ENCODE results near the gene GRWD1. TPM values are rescaled to one million over a fixed set of nuclear protein-coding genes. Genes with fewer than 3 reads are reported as not detected.

GRWD1 gene
- total RNA-seq, 2 donors from 2014 or later, result 17.5 to 38.3 TPM

DNA sequence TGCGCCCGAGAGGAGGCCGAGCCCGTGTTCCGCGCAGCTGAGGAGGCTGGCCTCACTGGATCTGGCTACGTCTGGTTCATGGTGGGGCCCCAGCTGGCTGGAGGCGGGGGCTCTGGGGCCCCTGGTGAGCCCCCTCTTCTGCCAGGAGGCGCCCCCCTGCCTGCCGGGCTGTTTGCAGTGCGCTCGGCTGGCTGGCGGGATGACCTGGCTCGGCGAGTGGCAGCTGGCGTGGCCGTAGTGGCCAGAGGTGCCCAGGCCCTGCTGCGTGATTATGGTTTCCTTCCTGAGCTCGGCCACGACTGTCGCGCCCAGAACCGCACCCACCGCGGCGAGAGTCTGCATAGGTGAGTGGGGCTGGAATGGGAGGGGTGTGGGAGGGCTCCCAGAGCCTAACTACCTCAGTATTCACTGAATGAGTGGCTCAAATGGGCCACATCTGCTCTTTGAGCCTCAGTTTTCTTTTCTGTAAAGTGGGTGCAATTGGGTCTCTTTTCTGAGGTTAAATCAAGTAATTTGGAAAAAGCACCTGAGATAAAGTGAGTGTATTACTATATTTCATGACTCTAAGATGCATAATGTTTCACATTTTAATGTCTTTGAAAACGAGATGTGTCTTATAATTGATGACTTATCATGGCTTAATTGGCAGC lies 40.6 kb upstream of the GRWD1 start:
- no peak overlapping the region for H3K27ac ChIP-seq
- no peaks in the 10 kb centered on the region for H3K27me3 ChIP-seq (replicated peaks; ENCODE audit: insufficient read depth)
- no peak for TF ChIP-seq CTCF (IDR thresholded peaks at IDR 0.05)
- H3K4me1 ChIP-seq (ENCODE audit: control insufficient read depth in 1 of 2, low read depth in 2 of 2), result no peaks in the 10 kb centered on the region
- H3K9me3 ChIP-seq, result no peaks in the 10 kb centered on the region
- H3K36me3 ChIP-seq, result no peaks in the 10 kb centered on the region
- no peak overlapping the region for H3K4me3 ChIP-seq
- ATAC-seq (ENCODE audit: insufficient number of reproducible peaks, low FRiP score, low read depth) (no peak), DNase-seq (ENCODE audit: low spot score) (no peak)

- Histone ChIP-seq H3K9me3 (no peaks in the 10 kb centered on the region), H3K36me3 (no peaks in the 10 kb centered on the region), H3K4me1 (ENCODE audit: control insufficient read depth in 1 of 2, low read depth in 2 of 2) (no peaks in the 10 kb centered on the region), H3K4me3 (no peak overlapping the region), H3K27ac (no peak overlapping the region), H3K27me3 (replicated peaks; ENCODE audit: insufficient read depth) (no peaks in the 10 kb centered on the region)
- DNase-seq (ENCODE audit: low spot score) (no peak), ATAC-seq (ENCODE audit: insufficient number of reproducible peaks, low FRiP score, low read depth) (no peak)
- no peak for TF ChIP-seq CTCF (IDR thresholded peaks at IDR 0.05)
These were observed 39.9 kb upstream of the GRWD1 start for GRCh38 chr19:48405850-48406249.

DNA sequence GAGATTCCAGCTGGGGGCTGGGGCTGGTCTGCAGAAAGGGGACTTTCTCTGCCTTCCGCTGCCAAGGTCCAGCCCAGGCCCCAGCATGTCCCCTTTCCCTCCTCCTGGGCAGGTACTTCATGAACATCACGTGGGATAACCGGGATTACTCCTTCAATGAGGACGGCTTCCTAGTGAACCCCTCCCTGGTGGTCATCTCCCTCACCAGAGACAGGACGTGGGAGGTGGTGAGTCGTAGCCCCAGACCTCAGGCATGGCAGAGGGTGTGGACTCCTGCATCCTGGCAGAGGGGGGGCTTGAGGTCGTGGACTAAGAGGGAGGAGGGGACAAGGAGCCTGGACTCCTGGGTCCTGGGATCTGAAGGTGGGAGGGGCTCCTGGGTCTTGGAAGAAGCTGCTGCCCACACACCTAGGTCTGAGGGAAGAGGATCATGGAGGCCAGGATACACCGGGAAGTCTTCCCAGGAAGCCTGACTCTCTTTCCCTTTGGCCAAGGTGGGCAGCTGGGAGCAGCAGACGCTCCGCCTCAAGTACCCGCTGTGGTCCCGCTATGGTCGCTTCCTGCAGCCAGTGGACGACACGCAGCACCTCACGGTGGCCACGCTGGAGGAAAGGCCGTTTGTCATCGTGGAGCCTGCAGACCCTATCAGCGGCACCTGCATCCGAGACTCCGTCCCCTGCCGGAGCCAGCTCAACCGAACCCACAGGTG lies 31.8 kb upstream of the GRWD1 start:
- no peak for DNase-seq (ENCODE audit: low spot score)
- peaks cover 4% of the 10 kb centered on the region for H3K27me3 ChIP-seq (replicated peaks; ENCODE audit: insufficient read depth)

GRCh38 chr19:48415395-48415794 lies 30.4 kb upstream of the GRWD1 start:
- ATAC-seq (ENCODE audit: insufficient number of reproducible peaks, low FRiP score, low read depth) (no peak), DNase-seq (ENCODE audit: low spot score) (no peak)
- no peaks in the 10 kb centered on the region for H3K36me3 ChIP-seq
- TF ChIP-seq CTCF (IDR thresholded peaks at IDR 0.05), result no peak
- H3K4me1 ChIP-seq (ENCODE audit: control insufficient read depth in 1 of 2, low read depth in 2 of 2), result peaks cover 0 to 6% of the 10 kb centered on the region in 2 donors
- H3K27me3 ChIP-seq (replicated peaks; ENCODE audit: insufficient read depth), result peaks cover 4% of the 10 kb centered on the region
- no peaks in the 10 kb centered on the region for H3K9me3 ChIP-seq
- H3K4me3 ChIP-seq, result peak overlapping the region; percentile 61
- no peak overlapping the region for H3K27ac ChIP-seq

More for the DNA sequence above, 31.8 kb upstream of the GRWD1 start:
- Histone ChIP-seq H3K27ac (no peak overlapping the region), H3K4me1 (ENCODE audit: control insufficient read depth in 1 of 2, low read depth in 2 of 2) (peaks cover 0 to 6% of the 10 kb centered on the region in 2 donors), H3K9me3 (no peaks in the 10 kb centered on the region), H3K4me3 (no peak overlapping the region), H3K36me3 (no peaks in the 10 kb centered on the region)
- no peak for TF ChIP-seq CTCF (IDR thresholded peaks at IDR 0.05)
- no peak for ATAC-seq (ENCODE audit: insufficient number of reproducible peaks, low FRiP score, low read depth)

- H3K27me3 ChIP-seq (replicated peaks; ENCODE audit: insufficient read depth), result peaks cover 4% of the 10 kb centered on the region
- DNase-seq (ENCODE audit: low spot score), result no peak
- peak overlapping the region; percentile 61 for H3K4me3 ChIP-seq
- no peak overlapping the region for H3K27ac ChIP-seq
- H3K36me3 ChIP-seq, result no peaks in the 10 kb centered on the region
- no peak for TF ChIP-seq CTCF (IDR thresholded peaks at IDR 0.05)
- no peaks in the 10 kb centered on the region for H3K9me3 ChIP-seq
- ATAC-seq (ENCODE audit: insufficient number of reproducible peaks, low FRiP score, low read depth), result no peak
- H3K4me1 ChIP-seq (ENCODE audit: control insufficient read depth in 1 of 2, low read depth in 2 of 2), result peaks cover 0 to 6% of the 10 kb centered on the region in 2 donors
These were observed 30.0 kb upstream of the GRWD1 start for GRCh38 chr19:48415806-48416221.
